IMR-90 (cell line): ENCODE data around the gene ANTXR1. TPM values are rescaled to one million over a fixed set of nuclear protein-coding genes. Genes with fewer than 3 reads are reported as not detected.

ENCODE experiments used
- ATAC-seq: fragments of 200-7000 bp; cut with Tn5 transposase; 2 replicates; pipeline ENCODE4 v1.9.1; 2020; ENCODE audit warnings: low read depth, mild to moderate bottlenecking, moderate library complexity
- BruUV-seq: library from RNA; stranded (reverse); fragments of 400-500 nt; replicated peaks from 2 replicates; lab custom pipeline; 2021; lab: Mats Ljungman, UMichigan
- CTCF ChIA-PET: fragments of 300-600 bp; formaldehyde crosslinking; extraction: SDS; loops from one replicate; lab custom pipeline; 2021; ENCODE audit warnings: antibody characterized with exemption; lab: Yijun Ruan, JAX
- POLR2A ChIA-PET: fragments of 300-600 bp; sonication (Branson Sonifier 250); formaldehyde crosslinking; loops from one replicate; lab custom pipeline; 2022; ENCODE audit warnings: antibody characterized with exemption; ENCODE audit not compliant: unreplicated experiment; lab: Charles Lee
- DNase-seq: peaks from one replicate; pipeline ENCODE4 v3.0.0; 2013
- H2AFZ ChIP-seq: replicated peaks from 2 replicates; pipeline ENCODE3; 2013; ENCODE audit warnings: low read length, mild to moderate bottlenecking; ENCODE audit not compliant: poor library complexity
- H2AK5ac ChIP-seq: 2 replicates; pipeline ENCODE4 v1.6.1; 2013; ENCODE audit warnings: low read depth, low read length, inconsistent platforms
- H2AK9ac ChIP-seq: replicated peaks from 2 replicates; pipeline ENCODE3; 2013; ENCODE audit warnings: mild to moderate bottlenecking, low read depth, low read length, moderate library complexity; ENCODE audit not compliant: poor library complexity
- H2BK120ac ChIP-seq: 2 replicates; pipeline ENCODE4 v1.6.1; 2013; ENCODE audit warnings: low read depth, low read length, inconsistent platforms
- H2BK15ac ChIP-seq: 3 replicates; pipeline ENCODE4 v1.6.1; 2013; ENCODE audit warnings: low read depth, low read length, inconsistent platforms
- H2BK20ac ChIP-seq: 2 replicates; pipeline ENCODE4 v1.6.1; 2013; ENCODE audit warnings: low read depth, mild to moderate bottlenecking, inconsistent platforms, low read length, moderate library complexity
- H2BK5ac ChIP-seq: 2 replicates; pipeline ENCODE4 v1.6.1; 2013; ENCODE audit warnings: mild to moderate bottlenecking, low read depth, low read length, inconsistent platforms; ENCODE audit not compliant: poor library complexity, severe bottlenecking
- H3K14ac ChIP-seq: replicated peaks from 2 replicates; pipeline ENCODE4 v1.6.1; 2013; ENCODE audit warnings: low read depth, low read length, inconsistent platforms
- H3K18ac ChIP-seq: 2 replicates; pipeline ENCODE4 v1.6.1; 2013; ENCODE audit warnings: low read depth, low read length, control low read depth
- H3K23ac ChIP-seq: 2 replicates; pipeline ENCODE4 v1.6.1; 2013; ENCODE audit warnings: low read depth, low read length, inconsistent platforms
- H3K27ac ChIP-seq: 2 replicates; pipeline ENCODE4 v1.5.1; 2013; ENCODE audit warnings: mild to moderate bottlenecking, control low read depth, low read length; ENCODE audit not compliant: insufficient read depth
- H3K27me3 ChIP-seq: 2 replicates; pipeline ENCODE4 v1.6.1; 2013; ENCODE audit warnings: low read length; ENCODE audit not compliant: control insufficient read depth, insufficient read depth
- H3K36me3 ChIP-seq: 2 replicates; pipeline ENCODE4 v1.6.1; 2013; ENCODE audit warnings: low read length, mixed read lengths; ENCODE audit not compliant: control insufficient read depth, insufficient read depth
- H3K4ac ChIP-seq: 2 replicates; pipeline ENCODE4 v1.6.1; 2013; ENCODE audit warnings: low read depth, low read length, inconsistent platforms
- H3K4me1 ChIP-seq: 2 replicates; pipeline ENCODE4 v1.6.1; 2013; ENCODE audit warnings: low read length, mixed read lengths; ENCODE audit not compliant: control insufficient read depth, insufficient read depth
- H3K4me2 ChIP-seq: 2 replicates; pipeline ENCODE4 v1.6.1; 2013; ENCODE audit warnings: low read depth, mild to moderate bottlenecking, control low read depth, low read length, moderate library complexity
- H3K4me3 ChIP-seq: 2 replicates; pipeline ENCODE4 v1.5.1; 2013; ENCODE audit warnings: low read depth, mild to moderate bottlenecking, control low read depth, low read length, moderate library complexity; ENCODE audit not compliant: insufficient read depth
- H3K56ac ChIP-seq: 2 replicates; pipeline ENCODE4 v1.6.1; 2013; ENCODE audit warnings: low read length, inconsistent platforms; ENCODE audit not compliant: insufficient read depth; ENCODE audit errors: extremely low read depth
- H3K79me1 ChIP-seq, 2 experiments: 2 replicates each; pipeline ENCODE4 v1.6.1; 2013; ENCODE audit warnings: low read length in 2 of 2, inconsistent platforms in 1 of 2, low read depth in 1 of 2
- H3K9ac ChIP-seq: 2 replicates; pipeline ENCODE4 v1.6.1; 2013; ENCODE audit warnings: low read depth, low read length, control low read depth
- H3K9me1 ChIP-seq: 2 replicates; pipeline ENCODE4 v1.6.1; 2013; ENCODE audit warnings: low read length, inconsistent platforms; ENCODE audit not compliant: insufficient read depth
- H3K9me3 ChIP-seq: 2 replicates; pipeline ENCODE4 v1.6.1; 2013; ENCODE audit warnings: low read length; ENCODE audit not compliant: control insufficient read depth, insufficient read depth
- H4K20me1 ChIP-seq: 2 replicates; pipeline ENCODE4 v1.6.1; 2013; ENCODE audit warnings: low read length, inconsistent platforms; ENCODE audit not compliant: insufficient read depth
- H4K5ac ChIP-seq: 2 replicates; pipeline ENCODE4 v1.6.1; 2013; ENCODE audit warnings: mild to moderate bottlenecking, low read depth, low read length, control low read depth
- H4K8ac ChIP-seq, 2 experiments: 2 replicates each; pipeline ENCODE4 v1.6.1; 2013; ENCODE audit warnings: low read depth in 2 of 2, low read length in 2 of 2, control low read depth in 1 of 2, inconsistent platforms in 1 of 2
- H4K91ac ChIP-seq: 2 replicates; pipeline ENCODE4 v1.6.1; 2013; ENCODE audit warnings: low read depth, low read length, inconsistent platforms; ENCODE audit not compliant: insufficient read depth
- BHLHE40 ChIP-seq: fragments of 150-350 bp; IDR thresholded peaks from 2 replicates; pipeline ENCODE4 v1.6.1; 2016; ENCODE audit warnings: mild to moderate bottlenecking, low read depth, low read length
- CEBPB ChIP-seq: IDR thresholded peaks from 2 replicates; pipeline ENCODE4 v1.6.1; 2012; ENCODE audit warnings: low read depth, low read length, improper control_type of control experiment
- CHD1 ChIP-seq: IDR thresholded peaks from 2 replicates; pipeline ENCODE4 v1.6.1; 2012; ENCODE audit warnings: low read depth, low read length, improper control_type of control experiment
- CTCF ChIP-seq: conservative IDR thresholded peaks from 2 replicates; pipeline ENCODE4 v1.5.1; 2012; ENCODE audit warnings: mild to moderate bottlenecking, low read depth, low read length, improper control_type of control experiment
- ELK1 ChIP-seq: fragments of 150-350 bp; IDR thresholded peaks from 2 replicates; pipeline ENCODE4 v1.6.1; 2016; ENCODE audit warnings: low read depth, mild to moderate bottlenecking, low read length, moderate library complexity, borderline replicate concordance
- FOS ChIP-seq: fragments of 150-350 bp; IDR thresholded peaks from 2 replicates; pipeline ENCODE4 v1.6.1; 2016; ENCODE audit warnings: low read depth, low read length
- MAFK ChIP-seq: IDR thresholded peaks from 2 replicates; pipeline ENCODE4 v1.6.1; 2012; ENCODE audit warnings: low read depth, low read length, improper control_type of control experiment
- MAZ ChIP-seq: IDR thresholded peaks from 2 replicates; pipeline ENCODE4 v1.6.1; 2012; ENCODE audit warnings: low read depth, mild to moderate bottlenecking, low read length, improper control_type of control experiment, moderate library complexity, borderline replicate concordance
- MXI1 ChIP-seq: IDR thresholded peaks from 2 replicates; pipeline ENCODE4 v1.6.1; 2012; ENCODE audit warnings: low read depth, mild to moderate bottlenecking, low read length, moderate library complexity, borderline replicate concordance
- NFE2L2 ChIP-seq: fragments of 150-350 bp; IDR thresholded peaks from 2 replicates; pipeline ENCODE4 v1.6.1; 2016; ENCODE audit warnings: low read depth, mild to moderate bottlenecking, low read length
- POLR2A ChIP-seq: IDR thresholded peaks from 2 replicates; pipeline ENCODE4 v1.6.1; 2012; ENCODE audit warnings: mild to moderate bottlenecking, low read depth, low read length
- RAD21 ChIP-seq: IDR thresholded peaks from 2 replicates; pipeline ENCODE4 v1.6.1; 2012; ENCODE audit warnings: low read length, improper control_type of control experiment
- RCOR1 ChIP-seq: IDR thresholded peaks from 2 replicates; pipeline ENCODE4 v1.6.1; 2012; ENCODE audit warnings: mild to moderate bottlenecking, low read length, improper control_type of control experiment; ENCODE audit not compliant: insufficient replicate concordance
- RFX5 ChIP-seq: IDR thresholded peaks from 2 replicates; pipeline ENCODE4 v1.8.0; 2012; ENCODE audit warnings: low read depth, mild to moderate bottlenecking, low read length, moderate library complexity
- SMC3 ChIP-seq: fragments of 150-350 bp; IDR thresholded peaks from 2 replicates; pipeline ENCODE4 v1.6.1; 2016; ENCODE audit warnings: low read depth, mild to moderate bottlenecking, antibody characterized with exemption, low read length, moderate library complexity
- USF2 ChIP-seq: fragments of 150-350 bp; IDR thresholded peaks from 2 replicates; pipeline ENCODE4 v1.6.1; 2017; ENCODE audit warnings: mild to moderate bottlenecking, antibody characterized with exemption, low read length, low read depth
- WGBS, 2 experiments: methylation state at CpG; one replicate each; pipeline versions ENCODE4 v1.1.5 to v1.1.7; 2013; ENCODE audit warnings: missing lambda C conversion rate in 2 of 2; ENCODE audit not compliant: insufficient read length in 1 of 2; ENCODE audit errors: extremely low coverage in 2 of 2; 5-methylcytosine and 5-hydroxymethylcytosine counted together
- dilution Hi-C: fragments of 300-500 bp; cut with HindIII; formaldehyde crosslinking; loops from one replicate; pipeline ENCODE4 v1.14.3; 2018; ENCODE audit warnings: low sequenced_read_pairs; ENCODE audit not compliant: unreplicated experiment
- in situ Hi-C: fragments of 300-500 bp; cut with MboI; formaldehyde crosslinking; loops from 3 replicates; pipeline ENCODE4 v1.14.3; 2019; ENCODE audit warnings: low sequenced_read_pairs, inconsistent platforms, mixed read lengths
- intact Hi-C: fragments of 100-400 bp; cut with micrococcal nuclease; formaldehyde crosslinking; loops from 2 replicates; pipeline ENCODE4 v1.10.0; 2022
- polyA plus RNA-seq, 3 experiments: library from polyadenylated mRNA; depleted of rRNA; stranded (reverse); fragments of >200 nt; gene quantifications; 2 replicates each; pipeline ENCODE4 v1.2.3, GENCODE V29; 2012; ENCODE audit warnings: low replicate concordance in 1 of 3
- total RNA-seq: library from RNA; depleted of rRNA; stranded (reverse); fragments of >200 nt; gene quantifications from 2 replicates; pipeline ENCODE4 v1.2.3, GENCODE V29; 2012

Gene ANTXR1
- total and polyA plus RNA-seq, 2 of the 4 experiments (the other 2 are of a cell fraction), result 27.2 to 36.9 TPM

- H3K27me3 ChIP-seq, result no peaks in the 10 kb centered on the region
- no peak overlapping the region for H3K56ac ChIP-seq
- H4K8ac ChIP-seq, result no peak overlapping the region
- no peaks in the 10 kb centered on the region for H3K9me3 ChIP-seq
- H3K4me2 ChIP-seq, result no peak overlapping the region
- H2BK120ac ChIP-seq, result no peak overlapping the region
- ChIA-PET CTCF (no interaction called here), POLR2A (no interaction called here)
- peaks cover 12% of the 10 kb centered on the region for H3K4me1 ChIP-seq
- intact Hi-C loops, result no loop called here
- no peak overlapping the region for H3K27ac ChIP-seq
- H2BK15ac ChIP-seq, result no peak overlapping the region
- no peak overlapping the region; the same call in 1 of the 2 replicates for H3K18ac ChIP-seq
- H3K23ac ChIP-seq, result no peak overlapping the region
- no peak overlapping the region for H2AFZ ChIP-seq
- no TSS peak for BruUV-seq
- H3K4ac ChIP-seq, result no peak overlapping the region
- ATAC-seq (no peak), DNase-seq (no peak)
- in situ Hi-C loops, result no loop called here
- TF ChIP-seq SMC3 (no peak), CHD1 (no peak), NFE2L2 (no peak), BHLHE40 (no peak), RFX5 (no peak), RAD21 (no peak), MXI1 (no peak), CEBPB (no peak), MAFK (no peak), RCOR1 (no peak), FOS (no peak), POLR2A (no peak), MAZ (no peak), CTCF (no peak), ELK1 (no peak), USF2 (no peak)
- H3K36me3 ChIP-seq, result peaks cover 60% of the 10 kb centered on the region
- H4K5ac ChIP-seq, result no peak overlapping the region
- no peak overlapping the region for H2AK9ac ChIP-seq
- dilution Hi-C loops, result no loop called here
- H4K91ac ChIP-seq, result no peak overlapping the region
- H3K4me3 ChIP-seq, result no peak overlapping the region
- H4K20me1 ChIP-seq, result no peaks in the 10 kb centered on the region
- no peak overlapping the region for H2BK5ac ChIP-seq
- H2AK5ac ChIP-seq, result no peak overlapping the region
- 100% methylated on average over 1 of the region's 5 CpGs; no CpG with 5 or more reads in 1 of the 2 experiments for WGBS, 2 experiments
- H3K9me1 ChIP-seq, result peaks cover 33% of the 10 kb centered on the region
- no peak overlapping the region for H3K14ac ChIP-seq
- no peak overlapping the region for H3K9ac ChIP-seq
- H3K79me1 ChIP-seq, result peaks cover 14 to 46% of the 10 kb centered on the region in 2 experiments; a peak in 3 of 4 replicates
- no peak overlapping the region for H2BK20ac ChIP-seq
Measured at GRCh38 chr2:69184224-69184623, 171.2 kb downstream of the ANTXR1 start.
